Neuronal stem cell (in vitro differentiated cells): ENCODE measurements around the gene SLC6A7.

Experiments
- DNase-seq: peaks from one replicate; pipeline ENCODE4 v3.0.0-alpha.2; 2013; ENCODE audit warnings: low spot score
- H2AFZ ChIP-seq: one replicate; pipeline ENCODE4 v1.6.1; 2013; ENCODE audit warnings: mild to moderate bottlenecking, low read length, inconsistent platforms
- H2AK5ac ChIP-seq: 2 replicates; pipeline ENCODE4 v1.6.1; 2013; ENCODE audit warnings: low read depth, mild to moderate bottlenecking, inconsistent platforms, low read length, moderate library complexity, mixed read lengths
- H2BK120ac ChIP-seq: 2 replicates; pipeline ENCODE4 v1.6.1; 2013; ENCODE audit warnings: low read depth, mild to moderate bottlenecking, inconsistent platforms, low read length, moderate library complexity, mixed read lengths
- H2BK12ac ChIP-seq: one replicate; pipeline ENCODE4 v1.6.1; 2013; ENCODE audit warnings: low read length, inconsistent platforms
- H2BK15ac ChIP-seq: 2 replicates; pipeline ENCODE4 v1.6.1; 2013; ENCODE audit warnings: mild to moderate bottlenecking, low read length, inconsistent platforms, mixed read lengths
- H2BK5ac ChIP-seq: one replicate; pipeline ENCODE4 v1.6.1; 2013; ENCODE audit warnings: inconsistent platforms, mild to moderate bottlenecking, low read length, moderate library complexity
- H3K14ac ChIP-seq: one replicate; pipeline ENCODE4 v1.6.1; 2013; ENCODE audit warnings: low read length, inconsistent platforms
- H3K18ac ChIP-seq: 2 replicates; pipeline ENCODE4 v1.6.1; 2013; ENCODE audit warnings: low read length, inconsistent platforms
- H3K23ac ChIP-seq: 2 replicates; pipeline ENCODE4 v1.6.1; 2013; ENCODE audit warnings: low read depth, mild to moderate bottlenecking, mixed read lengths, low read length, inconsistent platforms; ENCODE audit not compliant: poor library complexity
- H3K27ac ChIP-seq: replicated peaks from 3 replicates; pipeline ENCODE4 v1.5.1; 2013; ENCODE audit warnings: low read length, inconsistent platforms
- H3K27me3 ChIP-seq, 3 experiments: 2 replicates each; pipeline ENCODE4 v1.6.1; 2013; ENCODE audit warnings: low read length in 3 of 3, mild to moderate bottlenecking in 2 of 3, inconsistent platforms in 1 of 3, low read depth in 1 of 3, mixed read lengths in 1 of 3, moderate library complexity in 1 of 3; ENCODE audit not compliant: control insufficient read depth in 3 of 3, insufficient read depth in 3 of 3
- H3K36me3 ChIP-seq, 2 donors: replicated peaks in 1 of 2; 2 replicates each; pipeline ENCODE4 v1.6.1; 2013; ENCODE audit warnings: low read length in 2 of 2; ENCODE audit not compliant: control insufficient read depth in 2 of 2, insufficient read depth in 2 of 2
- H3K4ac ChIP-seq: 2 replicates; pipeline ENCODE4 v1.6.1; 2013; ENCODE audit warnings: inconsistent platforms, mild to moderate bottlenecking, low read length, moderate library complexity
- H3K4me1 ChIP-seq, 2 donors: 1 replicate in 1 of 2; 2 replicates in 1 of 2; pipeline ENCODE4 v1.6.1; 2013; ENCODE audit warnings: low read length in 2 of 2, low read depth in 1 of 2; ENCODE audit not compliant: control insufficient read depth in 2 of 2, insufficient read depth in 1 of 2
- H3K4me2 ChIP-seq: one replicate; pipeline ENCODE4 v1.6.1; 2013; ENCODE audit warnings: mild to moderate bottlenecking, low read length, inconsistent platforms; ENCODE audit not compliant: insufficient read depth, poor library complexity, severe bottlenecking
- H3K4me3 ChIP-seq, 2 donors: 2 replicates each; pipeline ENCODE4 v1.5.1; 2013; ENCODE audit warnings: low read length in 2 of 2, mild to moderate bottlenecking in 2 of 2, inconsistent platforms in 1 of 2, moderate library complexity in 1 of 2
- H3K79me1 ChIP-seq: one replicate; pipeline ENCODE4 v1.6.1; 2013; ENCODE audit warnings: low read depth, mild to moderate bottlenecking, inconsistent platforms, low read length, moderate library complexity
- H3K9ac ChIP-seq: one replicate; pipeline ENCODE4 v1.6.1; 2013; ENCODE audit warnings: mild to moderate bottlenecking, low read depth, low read length, inconsistent platforms; ENCODE audit not compliant: poor library complexity
- H3K9me3 ChIP-seq, 2 donors: replicated peaks in 1 of 2; 2 replicates each; pipeline versions ENCODE3 to v1.6.1; 2013; ENCODE audit warnings: low read length in 2 of 2, mild to moderate bottlenecking in 2 of 2, inconsistent platforms in 1 of 2, low read depth in 1 of 2, mixed read lengths in 1 of 2, moderate library complexity in 1 of 2; ENCODE audit not compliant: control insufficient read depth in 2 of 2, insufficient read depth in 1 of 2
- H4K8ac ChIP-seq: one replicate; pipeline ENCODE4 v1.6.1; 2013; ENCODE audit warnings: low read depth, mild to moderate bottlenecking, inconsistent platforms, low read length, moderate library complexity
- H4K91ac ChIP-seq: one replicate; pipeline ENCODE4 v1.6.1; 2013; ENCODE audit warnings: low read length, low read depth, mild to moderate bottlenecking, inconsistent platforms; ENCODE audit not compliant: poor library complexity
- WGBS, 2 donors: extraction: QIAGEN DNeasy Blood & Tissue Kit; methylation state at CpG; one replicate each; pipeline ENCODE4 v1.1.7; 2013; ENCODE audit warnings: missing lambda C conversion rate in 2 of 2, mixed read lengths in 1 of 2; ENCODE audit not compliant: insufficient read length in 2 of 2, insufficient replicate concordance in 1 of 2; ENCODE audit errors: extremely low coverage in 2 of 2; 5-methylcytosine and 5-hydroxymethylcytosine counted together

SLC6A7 gene

DNA sequence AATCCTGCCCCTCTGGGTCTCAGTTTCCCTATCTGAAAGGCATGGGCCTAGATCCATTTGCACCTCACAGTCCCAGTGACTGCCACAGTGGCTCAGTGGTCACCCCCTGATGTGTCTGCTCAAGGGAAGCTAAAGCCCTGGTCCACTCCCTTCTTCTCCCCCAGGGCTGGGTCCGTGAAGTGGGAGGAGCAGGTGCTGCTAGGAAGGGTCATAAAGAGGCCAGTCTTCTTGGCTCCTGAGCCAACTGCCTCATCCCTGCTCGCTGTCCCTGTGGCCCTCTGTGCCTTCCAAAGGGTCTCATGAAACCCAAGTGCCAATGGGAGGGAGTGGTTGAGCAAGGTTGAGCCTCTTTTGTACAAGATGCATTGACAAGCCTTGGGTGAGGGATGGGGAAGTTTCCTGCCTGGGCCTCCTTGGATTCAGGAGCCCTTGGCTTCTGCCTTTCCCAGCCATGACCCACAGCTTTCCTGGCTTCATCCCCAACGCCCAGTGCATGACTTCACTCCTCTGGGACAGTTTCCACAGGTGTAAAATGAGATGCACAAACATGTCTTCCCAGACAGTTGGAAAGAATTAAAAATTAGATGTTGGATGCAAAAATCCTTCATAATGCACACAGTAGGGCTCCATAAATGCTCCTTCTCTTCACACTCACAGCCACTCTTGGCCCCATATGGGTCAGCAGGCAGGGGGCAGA is 1.6 kb upstream of the SLC6A7 start:
- Histone ChIP-seq H3K79me1 (no peaks in the 10 kb centered on the region), H2BK12ac (no peak overlapping the region), H2AK5ac (no peak overlapping the region), H3K27me3 (peaks cover 19 to 98% (median 44%) of the 10 kb centered on the region in 3 experiments), H3K27ac (no peak overlapping the region), H4K91ac (no peak overlapping the region), H3K4me1 (peaks cover 5 to 6% of the 10 kb centered on the region in 2 donors), H3K4me3 (no peak overlapping the region), H3K23ac (peak overlapping the region; percentile 21), H3K9ac (no peak overlapping the region), H3K18ac (no peak overlapping the region), H3K36me3 (no peaks in the 10 kb centered on the region), H2BK120ac (no peak overlapping the region), H3K9me3 (peaks cover 0 to 2% of the 10 kb centered on the region in 2 donors), H2BK5ac (no peak overlapping the region), H3K4ac (no peak overlapping the region), H2AFZ (no peak overlapping the region), H3K14ac (no peak overlapping the region), H4K8ac (no peak overlapping the region), H2BK15ac (no peak overlapping the region), H3K4me2 (no peak overlapping the region)
- WGBS, 2 donors, result no CpG with 5 or more reads among the region's 3 CpGs
- DNase-seq, result no peak

DNA sequence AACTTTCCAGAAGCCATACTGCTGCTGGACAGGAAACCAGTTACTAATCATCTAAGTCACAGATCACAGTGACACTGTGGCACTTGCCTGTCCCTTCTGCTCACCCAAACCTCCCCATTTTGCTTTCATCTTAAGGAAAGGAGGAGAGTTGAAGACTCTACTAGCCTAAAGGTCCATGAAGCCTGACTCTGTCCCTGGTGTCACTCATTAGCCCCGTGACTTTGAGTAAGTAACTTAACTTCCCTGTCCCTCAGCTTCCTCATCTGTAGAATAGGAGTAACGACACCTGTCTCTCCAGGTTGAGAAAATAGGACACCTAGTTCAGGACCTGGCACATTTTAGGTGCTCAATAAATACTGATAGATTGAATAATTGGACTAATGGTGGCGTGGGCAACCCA is 536 bp upstream of the SLC6A7 start:
- WGBS, 2 donors, result no CpG with 5 or more reads among the region's 3 CpGs
- H2BK120ac ChIP-seq, result no peak overlapping the region
- peaks cover 5 to 6% of the 10 kb centered on the region in 2 donors for H3K4me1 ChIP-seq
- H3K4me2 ChIP-seq, result no peak overlapping the region
- no peaks in the 10 kb centered on the region for H3K79me1 ChIP-seq
- H3K9ac ChIP-seq, result no peak overlapping the region
- H3K14ac ChIP-seq, result no peak overlapping the region
- no peak overlapping the region for H2AFZ ChIP-seq
- peaks cover 0 to 2% of the 10 kb centered on the region in 2 donors for H3K9me3 ChIP-seq
- no peak overlapping the region for H2BK5ac ChIP-seq
- no peak overlapping the region for H3K4ac ChIP-seq
- no peak overlapping the region for H3K4me3 ChIP-seq
- H2BK15ac ChIP-seq, result no peak overlapping the region
- H4K91ac ChIP-seq, result no peak overlapping the region
- peaks cover 19 to 95% (median 44%) of the 10 kb centered on the region in 3 experiments for H3K27me3 ChIP-seq
- H3K18ac ChIP-seq, result no peak overlapping the region
- no peak overlapping the region for H4K8ac ChIP-seq
- H2AK5ac ChIP-seq, result no peak overlapping the region
- H3K36me3 ChIP-seq, result no peaks in the 10 kb centered on the region
- no peak overlapping the region for H3K27ac ChIP-seq
- DNase-seq, result no peak
- H2BK12ac ChIP-seq, result no peak overlapping the region
- H3K23ac ChIP-seq, result no peak overlapping the region

DNA sequence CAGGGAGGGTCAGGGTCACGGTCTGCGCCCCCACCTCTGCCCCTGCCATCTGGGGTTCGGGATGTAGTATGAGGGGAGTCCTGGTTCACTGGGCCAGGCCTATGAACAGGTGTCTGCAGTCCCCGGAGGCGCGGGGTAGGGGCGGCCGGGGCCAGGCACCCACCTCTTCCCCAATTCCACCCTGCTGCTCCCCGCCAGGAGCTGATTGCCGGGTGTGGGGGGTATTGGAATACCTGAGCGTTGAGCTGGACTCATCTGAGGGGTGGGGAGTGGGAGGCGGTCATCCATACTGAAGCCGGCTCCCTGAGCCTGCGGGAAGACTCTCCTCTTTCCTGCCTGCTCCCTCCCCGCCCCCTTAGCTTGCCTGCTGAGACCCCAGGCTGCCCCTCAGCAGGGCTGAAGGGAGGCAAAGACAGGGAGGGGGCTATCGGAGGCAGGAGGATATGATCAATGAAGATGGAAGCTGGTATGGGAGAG is 679 bp downstream of the SLC6A7 start:
- H2BK15ac ChIP-seq, result no peak overlapping the region
- H3K4ac ChIP-seq, result no peak overlapping the region
- no peak overlapping the region for H2BK12ac ChIP-seq
- no peaks in the 10 kb centered on the region for H3K36me3 ChIP-seq
- peaks cover 0 to 2% of the 10 kb centered on the region in 2 donors for H3K9me3 ChIP-seq
- no peak overlapping the region for H3K4me3 ChIP-seq
- no peak overlapping the region for H3K27ac ChIP-seq
- peaks cover 19 to 95% (median 44%) of the 10 kb centered on the region in 3 experiments for H3K27me3 ChIP-seq
- H3K14ac ChIP-seq, result peak overlapping the region; percentile 42
- H2BK120ac ChIP-seq, result peak overlapping the region; percentile 44
- no peak for DNase-seq
- H4K8ac ChIP-seq, result no peak overlapping the region
- H4K91ac ChIP-seq, result no peak overlapping the region
- H3K4me2 ChIP-seq, result peak overlapping the region; percentile 51
- H2BK5ac ChIP-seq, result no peak overlapping the region
- H2AFZ ChIP-seq, result no peak overlapping the region
- no CpG with 5 or more reads among the region's 16 CpGs for WGBS, 2 donors
- H3K4me1 ChIP-seq, result peaks cover 5 to 6% of the 10 kb centered on the region in 2 donors
- H3K23ac ChIP-seq, result peak overlapping the region; percentile 59
- H3K9ac ChIP-seq, result no peak overlapping the region
- no peaks in the 10 kb centered on the region for H3K79me1 ChIP-seq
- no peak overlapping the region for H2AK5ac ChIP-seq
- H3K18ac ChIP-seq, result peak overlapping the region; percentile 27

DNA sequence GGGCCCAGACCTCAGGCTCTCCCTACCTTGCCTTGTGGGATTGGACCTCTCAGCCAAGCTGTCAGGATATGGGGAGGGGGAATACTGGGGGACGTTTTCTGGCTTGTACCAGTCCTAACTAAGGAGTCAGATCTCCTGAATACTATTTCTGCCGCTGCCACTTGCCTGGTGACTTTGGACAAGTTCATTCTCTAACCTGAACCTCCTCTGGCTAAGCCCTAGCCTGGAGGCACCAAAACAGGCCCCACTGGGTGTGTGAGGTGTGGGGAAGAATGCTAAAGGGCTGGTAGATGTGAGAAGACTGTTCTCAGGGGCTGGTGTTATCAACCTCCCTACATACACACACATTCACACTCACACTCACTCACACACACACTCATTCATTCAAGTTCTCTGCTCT is 1.1 kb downstream of the SLC6A7 start:
- Histone ChIP-seq H3K27me3 (peaks cover 19 to 95% (median 44%) of the 10 kb centered on the region in 3 experiments), H3K9me3 (peaks cover 0 to 2% of the 10 kb centered on the region in 2 donors)

More for the DNA sequence above, 1.1 kb downstream of the SLC6A7 start:
- no CpG with 5 or more reads among the region's 2 CpGs for WGBS, 2 donors
- peak overlapping the region; percentile 59 for H3K23ac ChIP-seq
- H3K36me3 ChIP-seq, result no peaks in the 10 kb centered on the region
- H3K4me3 ChIP-seq, result no peak overlapping the region
- H4K91ac ChIP-seq, result no peak overlapping the region
- no peak overlapping the region for H3K4ac ChIP-seq
- no peak overlapping the region for H3K14ac ChIP-seq
- peaks cover 5 to 6% of the 10 kb centered on the region in 2 donors for H3K4me1 ChIP-seq
- H2BK120ac ChIP-seq, result no peak overlapping the region
- no peak overlapping the region for H3K9ac ChIP-seq
- no peak overlapping the region for H4K8ac ChIP-seq
- no peak overlapping the region for H2BK12ac ChIP-seq
- no peak overlapping the region for H2AK5ac ChIP-seq
- H3K18ac ChIP-seq, result peak overlapping the region; percentile 27
- H3K27ac ChIP-seq, result no peak overlapping the region
- no peak for DNase-seq
- H2AFZ ChIP-seq, result no peak overlapping the region
- H3K79me1 ChIP-seq, result no peaks in the 10 kb centered on the region
- H2BK5ac ChIP-seq, result no peak overlapping the region
- no peak overlapping the region for H3K4me2 ChIP-seq
- H2BK15ac ChIP-seq, result no peak overlapping the region
